ENCODE measurements around the gene SLC35F5. TPM values are rescaled to one million over a fixed set of nuclear protein-coding genes. Genes with fewer than 3 reads are reported as not detected.

The SLC35F5 gene
- total RNA-seq, 1 experiment from 2014 or later: 160 TPM

DNA sequence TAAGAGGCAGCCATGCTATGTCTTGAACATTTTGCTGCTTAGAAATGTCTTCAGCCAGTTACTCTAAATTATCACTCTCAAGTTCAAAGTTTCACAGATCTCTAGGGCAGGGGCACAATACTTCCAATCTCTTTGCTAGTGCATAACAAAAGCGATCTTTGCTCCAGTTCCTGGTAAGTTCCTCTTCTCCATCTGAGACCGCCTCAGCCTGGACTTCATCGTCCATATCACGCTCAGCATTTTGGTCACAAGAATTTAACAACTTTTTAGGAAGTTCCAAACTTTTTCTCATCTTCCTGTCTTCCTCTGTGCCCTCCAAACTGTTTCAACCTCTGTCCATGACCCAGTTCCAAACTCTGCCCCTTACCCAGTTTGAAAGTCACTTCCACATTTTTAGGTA, 8.8 kb upstream of the SLC35F5 start:
- no peak overlapping the region for H2AFZ ChIP-seq (ENCODE audit: low read length)
- DNase-seq: no peak
- no peaks in the 10 kb centered on the region for H3K9me3 ChIP-seq (ENCODE audit: low read length)
- H3K9me2 ChIP-seq (replicated peaks; ENCODE audit: insufficient read depth, low read length): no peaks in the 10 kb centered on the region
- no peak overlapping the region for H3K4me3 ChIP-seq (ENCODE audit: low read length)
- no peaks in the 10 kb centered on the region for H3K36me3 ChIP-seq (ENCODE audit: insufficient read depth, low read length)
- no peaks in the 10 kb centered on the region for H3K4me1 ChIP-seq (ENCODE audit: low read length)
- no peaks in the 10 kb centered on the region for H4K20me1 ChIP-seq (ENCODE audit: insufficient read depth, low read depth, low read length)
- no peaks in the 10 kb centered on the region for H3K27me3 ChIP-seq (ENCODE audit: low read length)
- no peak overlapping the region for H3K9ac ChIP-seq (ENCODE audit: low read length)
- H3K4me2 ChIP-seq (ENCODE audit: low read depth, low read length, poor library complexity, severe bottlenecking): no peak overlapping the region
- no peaks in the 10 kb centered on the region for H3K79me2 ChIP-seq (ENCODE audit: low read length)
- no peak overlapping the region for H3K27ac ChIP-seq (ENCODE audit: low read length)

DNA sequence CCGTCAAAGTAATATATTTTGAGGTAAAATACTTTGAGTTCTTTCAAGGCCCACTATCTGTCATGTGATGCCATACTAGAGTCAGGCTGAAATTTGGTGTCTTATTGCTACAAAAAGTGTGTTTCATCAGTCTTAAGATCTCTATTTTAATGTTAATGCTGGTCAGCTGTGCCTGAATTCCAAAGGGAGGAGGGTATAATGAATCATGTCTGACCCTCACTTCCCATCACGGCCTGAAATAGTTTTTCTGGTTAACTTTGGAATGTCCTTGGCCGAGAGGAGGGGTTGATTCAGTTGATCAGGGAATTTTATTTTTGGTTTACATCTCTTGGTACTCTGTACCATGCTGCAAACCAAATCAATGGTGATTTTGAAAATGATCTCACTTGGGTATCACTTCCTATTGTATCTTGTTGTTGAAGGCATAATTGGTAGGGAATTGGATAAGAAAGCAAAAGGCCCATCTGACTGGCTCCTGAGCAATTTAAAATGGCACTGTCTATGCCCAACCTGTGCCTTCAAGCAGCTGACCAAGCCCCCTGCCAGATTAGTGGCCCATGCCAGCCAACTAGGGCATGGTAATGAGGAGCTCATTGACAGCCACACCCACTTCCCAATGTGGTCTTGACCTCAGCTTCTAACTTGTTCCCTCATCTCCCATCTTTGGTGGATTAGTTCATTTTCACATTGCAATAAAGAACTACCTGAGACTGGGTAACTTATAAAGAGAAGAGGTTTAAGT, 6.1 kb upstream of the SLC35F5 start:
- Histone ChIP-seq H3K4me1 (ENCODE audit: low read length) (peaks cover 3% of the 10 kb centered on the region), H3K4me3 (ENCODE audit: low read length) (no peak overlapping the region), H3K79me2 (ENCODE audit: low read length) (no peaks in the 10 kb centered on the region), H2AFZ (ENCODE audit: low read length) (no peak overlapping the region), H3K27ac (ENCODE audit: low read length) (no peak overlapping the region), H3K9ac (ENCODE audit: low read length) (no peak overlapping the region), H3K4me2 (ENCODE audit: low read depth, low read length, poor library complexity, severe bottlenecking) (no peak overlapping the region), H3K9me2 (replicated peaks; ENCODE audit: insufficient read depth, low read length) (no peaks in the 10 kb centered on the region), H4K20me1 (ENCODE audit: insufficient read depth, low read depth, low read length) (no peaks in the 10 kb centered on the region), H3K36me3 (ENCODE audit: insufficient read depth, low read length) (no peaks in the 10 kb centered on the region), H3K9me3 (ENCODE audit: low read length) (no peaks in the 10 kb centered on the region), H3K27me3 (ENCODE audit: low read length) (no peaks in the 10 kb centered on the region)
- no peak for DNase-seq

DNA sequence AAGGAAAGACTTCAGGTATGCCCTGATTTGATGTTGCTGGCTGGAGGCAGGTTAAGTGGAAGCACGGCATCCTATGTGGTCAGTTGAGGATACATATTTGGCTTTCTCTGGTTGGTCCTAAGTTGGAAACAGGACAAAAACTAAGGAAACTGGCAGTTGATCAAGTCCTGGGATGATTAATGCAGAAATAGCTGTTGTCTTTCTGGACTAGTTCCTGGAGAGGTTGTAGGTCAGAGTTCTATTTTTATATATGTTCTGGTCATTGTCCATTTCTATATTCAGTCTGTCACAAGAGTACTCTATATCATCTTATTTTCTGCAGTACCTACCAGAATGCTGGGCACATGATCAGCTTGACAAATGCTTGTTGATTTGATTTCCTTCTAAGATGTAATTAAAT, 4.0 kb upstream of the SLC35F5 start:
- Histone ChIP-seq H4K20me1 (ENCODE audit: insufficient read depth, low read depth, low read length) (0 out of 2 replicates have a peak, but pooled peaks cover under 1% of the 10 kb centered on the region), H3K79me2 (ENCODE audit: low read length) (peaks cover 10% of the 10 kb centered on the region), H3K27me3 (ENCODE audit: low read length) (no peaks in the 10 kb centered on the region), H3K9me2 (replicated peaks; ENCODE audit: insufficient read depth, low read length) (no peaks in the 10 kb centered on the region), H3K4me3 (ENCODE audit: low read length) (no peak overlapping the region), H3K27ac (ENCODE audit: low read length) (no peak overlapping the region), H3K4me1 (ENCODE audit: low read length) (peaks cover 5% of the 10 kb centered on the region), H2AFZ (ENCODE audit: low read length) (no peak overlapping the region), H3K9me3 (ENCODE audit: low read length) (no peaks in the 10 kb centered on the region), H3K36me3 (ENCODE audit: insufficient read depth, low read length) (no peaks in the 10 kb centered on the region), H3K9ac (ENCODE audit: low read length) (no peak overlapping the region), H3K4me2 (ENCODE audit: low read depth, low read length, poor library complexity, severe bottlenecking) (no peak overlapping the region)
- DNase-seq: no peak

DNA sequence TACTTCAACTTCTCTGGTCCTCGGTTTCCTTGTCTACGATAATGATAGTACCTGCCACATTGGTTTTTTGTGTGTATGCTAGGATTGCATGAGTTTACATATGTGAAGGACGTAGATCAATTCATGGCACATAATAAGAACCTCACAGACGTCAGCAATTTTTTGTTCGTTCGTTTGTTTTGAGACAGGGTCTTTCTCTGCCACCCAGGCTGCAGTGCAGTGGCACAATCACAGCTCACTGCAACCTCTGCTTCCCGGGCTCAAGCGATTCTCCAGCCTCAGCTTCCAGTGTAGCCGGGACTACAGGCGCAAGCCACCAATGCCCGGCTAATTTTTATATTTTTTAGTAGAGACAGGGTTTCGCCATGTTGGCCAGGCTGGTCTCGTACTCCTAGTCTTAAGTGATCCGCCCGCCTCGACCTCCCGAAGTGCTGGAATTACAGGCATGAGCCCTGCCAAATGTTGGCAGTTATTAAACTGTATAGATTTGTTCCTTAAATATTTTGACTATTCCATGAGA, 756 bp upstream of the SLC35F5 start:
- Histone ChIP-seq H3K27me3 (ENCODE audit: low read length) (no peaks in the 10 kb centered on the region), H3K9me3 (ENCODE audit: low read length) (no peaks in the 10 kb centered on the region), H3K9me2 (replicated peaks; ENCODE audit: insufficient read depth, low read length) (no peaks in the 10 kb centered on the region), H3K4me2 (ENCODE audit: low read depth, low read length, poor library complexity, severe bottlenecking) (peak overlapping the region; percentile 75), H3K9ac (ENCODE audit: low read length) (peak overlapping the region; percentile 74), H3K4me3 (ENCODE audit: low read length) (peak overlapping the region; percentile 98), H3K79me2 (ENCODE audit: low read length) (peaks cover 41% of the 10 kb centered on the region), H3K4me1 (ENCODE audit: low read length) (peaks cover 17% of the 10 kb centered on the region), H3K36me3 (ENCODE audit: insufficient read depth, low read length) (peaks cover 18% of the 10 kb centered on the region), H3K27ac (ENCODE audit: low read length) (peak overlapping the region; percentile 89), H2AFZ (ENCODE audit: low read length) (peak overlapping the region; percentile 18; the same call in 1 of the 2 replicates), H4K20me1 (ENCODE audit: insufficient read depth, low read depth, low read length) (0 out of 2 replicates have a peak, but pooled peaks cover 5% of the 10 kb centered on the region)
- DNase-seq: no peak

DNA sequence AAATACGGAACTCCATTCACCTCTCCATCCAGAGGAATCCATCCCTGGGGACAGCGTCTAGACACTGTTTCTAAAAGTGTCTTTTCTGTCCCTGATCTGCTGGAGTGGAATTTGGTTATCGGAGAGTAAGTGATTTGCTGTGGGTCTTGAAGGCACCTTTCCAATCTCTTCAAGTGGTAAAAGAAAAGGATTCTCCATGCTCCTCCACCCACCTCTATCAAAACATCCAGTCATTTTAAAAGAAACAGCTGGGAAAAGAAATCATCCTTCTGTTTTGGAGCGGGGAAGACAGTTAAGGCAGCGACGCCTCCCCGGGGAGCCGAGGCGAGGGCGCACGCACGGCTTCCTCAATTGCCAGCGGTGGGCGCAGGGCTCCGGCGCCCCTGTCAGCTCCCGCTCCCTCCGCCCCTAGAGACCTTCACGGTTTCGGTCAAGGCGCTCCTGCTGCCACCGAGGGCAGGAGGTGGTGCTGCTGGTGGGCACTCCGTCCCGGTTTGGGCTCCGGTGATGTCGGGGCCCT, 547 bp downstream of the SLC35F5 start:
- Histone ChIP-seq H3K4me3 (ENCODE audit: low read length) (peak overlapping the region; percentile 98), H3K9ac (ENCODE audit: low read length) (peak overlapping the region; percentile 99), H4K20me1 (ENCODE audit: insufficient read depth, low read depth, low read length) (0 out of 2 replicates have a peak, but pooled peaks cover 5% of the 10 kb centered on the region), H2AFZ (ENCODE audit: low read length) (peak overlapping the region; percentile 51; the same call in 1 of the 2 replicates), H3K9me3 (ENCODE audit: low read length) (no peaks in the 10 kb centered on the region), H3K27ac (ENCODE audit: low read length) (peak overlapping the region; percentile 89), H3K79me2 (ENCODE audit: low read length) (peaks cover 53% of the 10 kb centered on the region), H3K9me2 (replicated peaks; ENCODE audit: insufficient read depth, low read length) (no peaks in the 10 kb centered on the region), H3K4me1 (ENCODE audit: low read length) (peaks cover 17% of the 10 kb centered on the region), H3K36me3 (ENCODE audit: insufficient read depth, low read length) (peaks cover 28% of the 10 kb centered on the region), H3K27me3 (ENCODE audit: low read length) (no peaks in the 10 kb centered on the region), H3K4me2 (ENCODE audit: low read depth, low read length, poor library complexity, severe bottlenecking) (peak overlapping the region; percentile 75)
- peak; percentile 85 for DNase-seq

DNA sequence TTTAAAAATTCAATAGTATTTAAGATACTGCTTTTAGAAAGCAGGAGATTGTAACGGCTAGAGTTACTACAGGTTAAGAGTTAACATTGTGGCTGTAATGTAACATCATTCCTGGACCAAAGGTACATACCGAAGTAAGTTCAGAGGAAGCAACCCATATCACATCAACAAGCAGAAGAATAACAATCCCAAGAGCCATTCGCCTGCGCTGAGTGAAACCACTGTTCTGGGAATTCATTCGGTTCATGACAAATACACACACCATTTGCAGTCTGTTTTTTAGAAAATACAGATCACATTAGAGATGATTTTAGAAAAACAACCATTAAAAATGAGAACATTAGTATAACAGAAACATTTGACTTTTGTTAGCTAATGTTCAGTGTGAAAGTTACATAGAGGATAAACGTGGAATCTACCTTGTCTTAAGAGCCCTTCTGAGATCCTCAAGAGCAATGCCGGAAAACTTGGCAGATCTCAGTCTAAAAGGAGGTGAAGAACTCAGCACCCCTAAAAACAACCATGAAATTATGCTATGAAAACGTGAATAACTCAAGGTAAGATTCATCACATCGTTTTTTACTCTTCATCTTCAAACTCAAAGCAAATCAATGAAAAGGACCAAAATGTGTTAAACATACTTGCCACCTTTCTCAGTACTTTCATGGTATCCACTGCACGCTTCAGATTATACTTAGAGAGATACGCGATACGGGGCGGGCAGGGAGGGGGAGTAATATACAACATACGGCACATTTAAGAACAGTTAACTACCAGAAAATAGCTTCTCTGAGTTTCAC, 1.2 kb downstream of the SLC35F5 start:
- H2AFZ ChIP-seq (ENCODE audit: low read length): no peak overlapping the region
- H4K20me1 ChIP-seq (ENCODE audit: insufficient read depth, low read depth, low read length): 0 out of 2 replicates have a peak, but pooled peaks cover 5% of the 10 kb centered on the region
- H3K4me2 ChIP-seq (ENCODE audit: low read depth, low read length, poor library complexity, severe bottlenecking): peak overlapping the region; percentile 75
- no peaks in the 10 kb centered on the region for H3K9me3 ChIP-seq (ENCODE audit: low read length)
- H3K36me3 ChIP-seq (ENCODE audit: insufficient read depth, low read length): peaks cover 33% of the 10 kb centered on the region
- no peaks in the 10 kb centered on the region for H3K27me3 ChIP-seq (ENCODE audit: low read length)
- H3K27ac ChIP-seq (ENCODE audit: low read length): peak overlapping the region; percentile 89
- H3K9ac ChIP-seq (ENCODE audit: low read length): peak overlapping the region; percentile 99
- peaks cover 60% of the 10 kb centered on the region for H3K79me2 ChIP-seq (ENCODE audit: low read length)
- H3K4me3 ChIP-seq (ENCODE audit: low read length): peak overlapping the region; percentile 98
- peaks cover 17% of the 10 kb centered on the region for H3K4me1 ChIP-seq (ENCODE audit: low read length)
- no peaks in the 10 kb centered on the region for H3K9me2 ChIP-seq (replicated peaks; ENCODE audit: insufficient read depth, low read length)
- DNase-seq: peak; percentile 56

DNA sequence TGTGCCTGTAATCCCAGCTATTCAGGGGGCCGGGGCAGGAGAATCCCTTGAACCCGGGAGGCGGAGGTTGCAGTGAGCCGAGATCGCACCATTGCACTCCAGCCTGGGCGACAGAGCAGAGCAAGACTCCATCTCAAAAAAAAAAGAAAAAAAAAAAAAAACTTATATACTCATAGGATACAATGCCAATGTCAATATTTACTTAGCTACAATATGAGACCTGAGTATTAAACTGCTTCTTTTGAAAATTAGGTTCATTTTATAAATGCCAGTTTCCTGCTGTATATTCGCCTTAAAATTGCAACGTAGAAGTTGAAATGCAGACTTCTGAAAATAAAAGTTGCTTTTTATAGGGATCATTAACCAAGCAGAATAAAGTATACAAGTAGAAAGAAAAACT, 2.3 kb downstream of the SLC35F5 start:
- no peak for DNase-seq
- Histone ChIP-seq H3K36me3 (ENCODE audit: insufficient read depth, low read length) (peaks cover 41% of the 10 kb centered on the region), H3K9me2 (replicated peaks; ENCODE audit: insufficient read depth, low read length) (no peaks in the 10 kb centered on the region), H3K27me3 (ENCODE audit: low read length) (no peaks in the 10 kb centered on the region), H3K9me3 (ENCODE audit: low read length) (no peaks in the 10 kb centered on the region), H3K79me2 (ENCODE audit: low read length) (peaks cover 66% of the 10 kb centered on the region), H2AFZ (ENCODE audit: low read length) (no peak overlapping the region), H3K4me2 (ENCODE audit: low read depth, low read length, poor library complexity, severe bottlenecking) (peak overlapping the region; percentile 75), H3K4me1 (ENCODE audit: low read length) (peaks cover 17% of the 10 kb centered on the region), H4K20me1 (ENCODE audit: insufficient read depth, low read depth, low read length) (0 out of 2 replicates have a peak, but pooled peaks cover 5% of the 10 kb centered on the region), H3K27ac (ENCODE audit: low read length) (peak overlapping the region; percentile 89; the same call in 1 of the 2 replicates), H3K9ac (ENCODE audit: low read length) (peak overlapping the region; percentile 99; the same call in 1 of the 2 replicates), H3K4me3 (ENCODE audit: low read length) (peak overlapping the region; percentile 98)

DNA sequence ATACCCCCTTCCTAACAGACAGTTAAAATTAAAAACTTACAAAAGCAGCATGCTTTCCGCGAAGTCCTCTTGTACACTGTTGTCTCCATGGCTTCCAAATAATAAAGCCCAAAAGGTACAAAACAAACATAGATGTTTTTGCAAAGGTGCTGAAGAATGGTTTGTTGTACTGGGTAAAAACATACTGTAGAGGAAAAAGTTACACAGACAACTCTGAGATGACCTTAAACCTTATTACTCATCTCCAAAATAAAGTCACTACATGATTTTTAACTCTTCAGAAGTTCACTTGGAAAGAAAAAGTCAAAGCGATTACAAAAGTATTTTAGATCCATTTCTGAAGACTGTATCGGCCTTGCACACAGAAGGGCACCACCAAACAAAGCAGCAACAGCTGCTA, 6.1 kb downstream of the SLC35F5 start:
- H4K20me1 ChIP-seq (ENCODE audit: insufficient read depth, low read depth, low read length): 0 out of 2 replicates have a peak, but pooled peaks cover 4% of the 10 kb centered on the region

More for the DNA sequence above, 6.1 kb downstream of the SLC35F5 start:
- no peak for DNase-seq
- peaks cover 66% of the 10 kb centered on the region for H3K79me2 ChIP-seq (ENCODE audit: low read length)
- H3K4me1 ChIP-seq (ENCODE audit: low read length): peaks cover 12% of the 10 kb centered on the region
- no peak overlapping the region for H2AFZ ChIP-seq (ENCODE audit: low read length)
- no peaks in the 10 kb centered on the region for H3K9me3 ChIP-seq (ENCODE audit: low read length)
- no peak overlapping the region for H3K9ac ChIP-seq (ENCODE audit: low read length)
- H3K36me3 ChIP-seq (ENCODE audit: insufficient read depth, low read length): peaks cover 51% of the 10 kb centered on the region
- H3K27me3 ChIP-seq (ENCODE audit: low read length): no peaks in the 10 kb centered on the region
- H3K4me2 ChIP-seq (ENCODE audit: low read depth, low read length, poor library complexity, severe bottlenecking): no peak overlapping the region
- H3K27ac ChIP-seq (ENCODE audit: low read length): no peak overlapping the region
- no peak overlapping the region for H3K4me3 ChIP-seq (ENCODE audit: low read length)
- no peaks in the 10 kb centered on the region for H3K9me2 ChIP-seq (replicated peaks; ENCODE audit: insufficient read depth, low read length)
